Measurements from ENCODE around the gene SYTL2. TPM values are rescaled to one million over a fixed set of nuclear protein-coding genes. Genes with fewer than 3 reads are reported as not detected.

The SYTL2 gene
- total and polyA plus RNA-seq, 4 donors, result 29.2 to 57.4 (median 48.5) TPM

DNA sequence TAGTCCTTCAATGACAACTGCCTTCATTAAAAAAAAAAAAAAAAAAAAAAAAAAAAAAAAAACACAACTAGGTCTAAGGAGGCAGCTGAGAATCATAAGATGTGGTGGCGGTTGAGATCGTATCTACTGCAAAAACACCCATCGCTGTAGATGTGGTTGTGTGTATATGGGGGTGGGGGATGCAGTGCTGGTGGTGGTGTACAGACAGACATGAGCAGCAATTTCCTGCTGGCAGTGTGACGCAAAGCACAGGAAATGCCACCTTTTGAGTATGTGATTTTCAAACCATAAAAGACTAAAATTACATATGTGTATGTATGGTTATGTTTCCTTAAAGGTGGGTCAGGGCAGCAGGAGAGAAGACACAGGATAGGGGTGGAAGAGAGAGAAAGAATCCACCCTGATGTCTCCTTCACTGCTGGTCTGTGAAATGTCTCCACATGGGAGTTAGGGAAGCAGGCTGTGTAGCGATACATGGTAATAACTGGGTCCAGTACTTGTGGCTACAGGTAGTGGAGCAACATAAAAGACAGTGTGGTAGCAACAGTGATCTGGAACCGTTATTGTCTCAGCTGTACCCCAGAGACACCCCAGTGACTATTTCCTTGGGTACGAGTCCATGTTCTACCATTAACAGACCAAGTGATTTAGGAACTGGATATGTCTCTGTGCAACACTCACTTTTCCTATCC, 57.9 kb downstream of the SYTL2 start:
- Histone ChIP-seq H3K9me3 (ENCODE audit: control insufficient read depth, low read length) (no peaks in the 10 kb centered on the region), H3K27ac (ENCODE audit: low read depth in 1 of 2, low read length in 2 of 2) (no peak overlapping the region), H3K4me3 (ENCODE audit: low read length in 2 of 2) (no peak overlapping the region), H3K36me3 (ENCODE audit: control insufficient read depth in 1 of 2, insufficient read depth in 2 of 2, low read length in 1 of 2) (no peaks in the 10 kb centered on the region), H3K27me3 (ENCODE audit: control insufficient read depth in 1 of 2, insufficient read depth in 2 of 2, low read length in 1 of 2) (no peaks in the 10 kb centered on the region), H3K4me1 (ENCODE audit: control insufficient read depth in 1 of 2, insufficient read depth in 2 of 2, low read length in 2 of 2) (peaks cover 0 to 2% of the 10 kb centered on the region in 2 donors)
- intact Hi-C loops (cut with DNase I), result no loop called here
- no peak for ATAC-seq (ENCODE audit: low FRiP score)
- WGBS, 2 donors, result 90 to 91% methylated on average over 7 of the region's 7 CpGs
- DNase-seq, result peak in 1 of 2 donors; percentile 56

DNA sequence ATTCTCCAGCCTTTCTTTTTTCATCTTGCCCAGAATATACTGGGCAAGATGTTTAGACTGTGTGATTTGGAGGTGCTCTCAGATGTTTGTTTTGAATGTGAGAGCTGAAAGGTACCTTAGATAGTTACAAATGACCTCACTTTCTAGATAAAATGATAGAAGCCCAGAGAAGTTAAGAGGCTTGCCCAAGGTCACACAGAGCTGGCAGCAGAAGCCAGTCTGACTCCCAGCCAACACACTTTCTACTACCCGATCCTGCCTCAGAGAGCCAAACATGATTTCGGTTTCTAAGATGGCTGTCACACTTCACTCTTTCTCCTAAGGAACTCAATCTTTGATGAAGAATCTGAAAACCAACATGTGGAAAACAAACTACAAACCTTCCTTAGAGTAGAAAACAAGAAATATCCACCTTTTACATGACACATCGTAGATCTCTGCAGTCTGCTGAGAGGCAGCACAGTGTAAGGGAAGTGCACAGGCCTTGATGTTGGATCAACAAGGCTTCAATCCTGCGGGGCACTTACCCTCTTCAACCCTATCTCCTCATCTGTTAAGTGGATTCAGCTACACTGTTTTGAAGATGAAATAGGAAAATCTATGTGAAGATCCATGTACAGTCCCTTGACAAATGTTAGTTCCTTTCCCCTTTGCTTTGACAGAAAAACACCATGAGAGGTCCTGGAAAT, 58.6 kb downstream of the SYTL2 start:
- ATAC-seq (ENCODE audit: low FRiP score) (no peak), DNase-seq (no peak)
- no peaks in the 10 kb centered on the region for H3K9me3 ChIP-seq (ENCODE audit: control insufficient read depth, low read length)
- no peak overlapping the region for H3K4me3 ChIP-seq (ENCODE audit: low read length in 2 of 2)
- no peak overlapping the region for H3K27ac ChIP-seq (ENCODE audit: low read depth in 1 of 2, low read length in 2 of 2)
- no peaks in the 10 kb centered on the region for H3K4me1 ChIP-seq (ENCODE audit: control insufficient read depth in 1 of 2, insufficient read depth in 2 of 2, low read length in 2 of 2)
- 79 to 80% methylated on average over 4 of the region's 4 CpGs for WGBS, 2 donors
- H3K36me3 ChIP-seq (ENCODE audit: control insufficient read depth in 1 of 2, insufficient read depth in 2 of 2, low read length in 1 of 2), result no peaks in the 10 kb centered on the region
- intact Hi-C loops (cut with DNase I), result no loop called here
- H3K27me3 ChIP-seq (ENCODE audit: control insufficient read depth in 1 of 2, insufficient read depth in 2 of 2, low read length in 1 of 2), result no peaks in the 10 kb centered on the region

DNA sequence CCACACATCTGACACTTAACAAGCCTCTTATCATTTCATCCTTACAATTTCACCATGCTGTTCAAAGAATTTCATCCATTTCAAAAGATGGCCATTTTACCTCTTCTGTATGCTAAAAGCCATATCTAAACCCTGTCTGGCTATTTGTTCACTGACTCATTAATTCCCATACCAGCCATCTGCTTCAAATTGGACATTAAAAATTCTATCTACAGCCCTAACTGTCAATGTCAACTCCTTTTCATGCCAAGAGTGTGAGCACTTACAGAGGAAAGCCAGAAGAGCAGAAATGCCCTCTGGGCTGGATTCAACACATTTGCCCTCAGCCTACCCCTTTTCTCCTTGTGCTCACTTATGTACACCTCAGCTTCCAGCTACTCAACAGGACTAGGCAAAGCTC, 59.2 kb downstream of the SYTL2 start:
- H3K27me3 ChIP-seq (ENCODE audit: control insufficient read depth in 1 of 2, insufficient read depth in 2 of 2, low read length in 1 of 2), result no peaks in the 10 kb centered on the region
- no peaks in the 10 kb centered on the region for H3K9me3 ChIP-seq (ENCODE audit: control insufficient read depth, low read length)
- DNase-seq (no peak), ATAC-seq (ENCODE audit: low FRiP score) (no peak)
- intact Hi-C loops (cut with DNase I), result no loop called here
- no peaks in the 10 kb centered on the region for H3K36me3 ChIP-seq (ENCODE audit: control insufficient read depth in 1 of 2, insufficient read depth in 2 of 2, low read length in 1 of 2)
- H3K27ac ChIP-seq (ENCODE audit: low read depth in 1 of 2, low read length in 2 of 2), result no peak overlapping the region
- H3K4me1 ChIP-seq (ENCODE audit: control insufficient read depth in 1 of 2, insufficient read depth in 2 of 2, low read length in 2 of 2), result no peaks in the 10 kb centered on the region
- H3K4me3 ChIP-seq (ENCODE audit: low read length in 2 of 2), result no peak overlapping the region

DNA sequence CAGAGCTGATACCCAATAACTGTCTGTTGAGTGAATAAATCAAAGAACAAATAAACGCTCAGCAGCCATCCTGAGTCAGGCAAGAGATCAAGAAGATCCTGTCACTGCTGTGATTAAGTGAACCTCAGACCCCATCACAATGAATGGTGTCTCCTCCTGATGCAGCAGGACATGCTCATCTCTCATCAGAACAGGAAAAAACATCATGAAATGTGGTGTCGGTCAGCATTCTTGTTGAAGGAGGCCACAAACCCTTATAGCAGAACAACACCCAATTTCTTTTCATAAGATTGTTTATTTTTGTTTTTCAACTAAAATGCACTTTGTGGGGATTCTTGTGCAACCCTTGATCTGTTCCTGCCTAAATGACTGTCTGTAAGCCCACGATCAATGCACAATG, 60.3 kb downstream of the SYTL2 start:
- intact Hi-C loops (cut with DNase I), result no loop called here
- no peaks in the 10 kb centered on the region for H3K9me3 ChIP-seq (ENCODE audit: control insufficient read depth, low read length)
- no peak overlapping the region for H3K27ac ChIP-seq (ENCODE audit: low read depth in 1 of 2, low read length in 2 of 2)
- DNase-seq, result no peak
- no peaks in the 10 kb centered on the region for H3K4me1 ChIP-seq (ENCODE audit: control insufficient read depth in 1 of 2, insufficient read depth in 2 of 2, low read length in 2 of 2)
- H3K27me3 ChIP-seq (ENCODE audit: control insufficient read depth in 1 of 2, insufficient read depth in 2 of 2, low read length in 1 of 2), result no peaks in the 10 kb centered on the region
- no peaks in the 10 kb centered on the region for H3K36me3 ChIP-seq (ENCODE audit: control insufficient read depth in 1 of 2, insufficient read depth in 2 of 2, low read length in 1 of 2)
- no peak for ATAC-seq (ENCODE audit: low FRiP score)
- 91% methylated on average over 3 of the region's 3 CpGs for WGBS, 2 donors
- H3K4me3 ChIP-seq (ENCODE audit: low read length in 2 of 2), result no peak overlapping the region

DNA sequence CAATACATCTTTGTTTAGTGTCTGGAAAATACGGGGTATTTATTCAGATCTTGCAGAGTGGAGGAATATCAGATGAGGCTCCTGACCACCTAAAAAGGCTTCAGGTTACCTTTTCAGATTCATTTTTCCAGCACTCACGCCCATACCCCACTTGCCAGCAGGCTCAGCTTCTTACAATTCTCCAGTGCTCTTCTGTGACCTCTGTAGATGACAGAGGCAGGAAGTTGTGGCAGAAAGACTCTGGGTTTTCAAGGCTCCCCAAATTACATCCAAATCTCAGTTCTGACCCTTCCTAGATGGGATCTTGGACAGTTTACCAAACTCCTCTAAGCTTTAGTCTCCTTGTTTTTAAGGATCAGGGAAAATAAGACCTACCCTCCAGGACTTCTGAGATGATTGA, 61.1 kb downstream of the SYTL2 start:
- no peaks in the 10 kb centered on the region for H3K9me3 ChIP-seq (ENCODE audit: control insufficient read depth, low read length)
- no peaks in the 10 kb centered on the region for H3K4me1 ChIP-seq (ENCODE audit: control insufficient read depth in 1 of 2, insufficient read depth in 2 of 2, low read length in 2 of 2)
- no peaks in the 10 kb centered on the region for H3K27me3 ChIP-seq (ENCODE audit: control insufficient read depth in 1 of 2, insufficient read depth in 2 of 2, low read length in 1 of 2)
- H3K4me3 ChIP-seq (ENCODE audit: low read length in 2 of 2), result no peak overlapping the region
- DNase-seq, result no peak
- H3K36me3 ChIP-seq (ENCODE audit: control insufficient read depth in 1 of 2, insufficient read depth in 2 of 2, low read length in 1 of 2), result no peaks in the 10 kb centered on the region
- 88 to 90% methylated on average over 2 of the region's 2 CpGs for WGBS, 2 donors
- no peak for ATAC-seq (ENCODE audit: low FRiP score)
- H3K27ac ChIP-seq (ENCODE audit: low read depth in 1 of 2, low read length in 2 of 2), result no peak overlapping the region
- intact Hi-C loops (cut with DNase I), result no loop called here

DNA sequence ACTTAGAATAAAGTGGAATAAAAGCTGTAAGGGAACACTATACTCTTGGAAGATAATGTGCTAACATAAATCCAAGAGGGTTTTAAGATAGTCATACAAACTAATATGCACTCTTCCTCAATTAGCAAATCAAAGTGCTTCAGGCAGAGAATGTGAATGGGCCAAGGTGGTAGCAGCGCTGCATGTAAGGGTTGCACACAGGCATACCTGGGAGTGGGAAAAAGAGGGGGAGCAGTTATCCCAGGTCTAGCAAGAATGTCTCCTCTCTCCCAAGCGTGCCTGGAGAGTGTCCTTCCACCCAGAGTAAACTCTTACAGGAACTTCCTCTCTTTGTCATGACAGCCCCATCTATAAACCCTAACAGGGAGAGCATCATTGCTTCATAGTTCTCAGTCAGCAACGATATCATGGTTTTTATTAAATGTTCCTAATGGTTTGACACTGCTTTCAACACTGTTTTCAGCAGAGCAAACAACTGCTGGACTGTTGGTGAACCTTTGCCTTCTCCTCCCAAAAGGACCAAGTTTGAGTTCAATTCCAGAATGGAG, 61.6 kb downstream of the SYTL2 start:
- Histone ChIP-seq H3K27me3 (ENCODE audit: control insufficient read depth in 1 of 2, insufficient read depth in 2 of 2, low read length in 1 of 2) (no peaks in the 10 kb centered on the region), H3K36me3 (ENCODE audit: control insufficient read depth in 1 of 2, insufficient read depth in 2 of 2, low read length in 1 of 2) (no peaks in the 10 kb centered on the region), H3K4me3 (ENCODE audit: low read length in 2 of 2) (no peak overlapping the region), H3K4me1 (ENCODE audit: control insufficient read depth in 1 of 2, insufficient read depth in 2 of 2, low read length in 2 of 2) (no peaks in the 10 kb centered on the region), H3K27ac (ENCODE audit: low read depth in 1 of 2, low read length in 2 of 2) (no peak overlapping the region), H3K9me3 (ENCODE audit: control insufficient read depth, low read length) (no peaks in the 10 kb centered on the region)
- ATAC-seq (ENCODE audit: low FRiP score) (no peak), DNase-seq (no peak)
- intact Hi-C loops (cut with DNase I), result no loop called here
- WGBS, 2 donors, result 87 to 89% methylated on average over 3 of the region's 3 CpGs

DNA sequence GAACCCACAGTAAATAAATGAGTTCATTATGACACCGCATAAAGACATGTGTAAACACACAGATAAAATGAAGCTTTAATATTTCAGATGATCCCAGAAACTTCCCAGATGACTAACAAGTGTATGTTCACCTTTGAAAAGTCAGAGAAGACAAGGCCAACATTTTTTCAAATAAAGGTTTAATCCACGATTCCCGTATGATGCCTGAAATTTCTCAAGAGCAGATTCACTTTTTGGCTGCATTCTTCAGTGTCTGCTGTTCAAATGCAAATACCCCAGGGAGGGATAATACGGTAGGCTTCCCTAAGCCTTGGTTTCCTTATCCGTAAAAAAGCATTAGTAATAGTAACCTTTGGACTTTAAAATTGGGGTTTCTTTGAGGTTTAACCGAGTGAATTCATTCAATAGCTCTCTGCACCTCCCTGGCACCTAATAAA, 62.5 kb downstream of the SYTL2 start:
- Histone ChIP-seq H3K27me3 (ENCODE audit: control insufficient read depth in 1 of 2, insufficient read depth in 2 of 2, low read length in 1 of 2) (no peaks in the 10 kb centered on the region), H3K9me3 (ENCODE audit: control insufficient read depth, low read length) (no peaks in the 10 kb centered on the region), H3K27ac (ENCODE audit: low read depth in 1 of 2, low read length in 2 of 2) (no peak overlapping the region), H3K36me3 (ENCODE audit: control insufficient read depth in 1 of 2, insufficient read depth in 2 of 2, low read length in 1 of 2) (no peaks in the 10 kb centered on the region), H3K4me1 (ENCODE audit: control insufficient read depth in 1 of 2, insufficient read depth in 2 of 2, low read length in 2 of 2) (no peaks in the 10 kb centered on the region), H3K4me3 (ENCODE audit: low read length in 2 of 2) (no peak overlapping the region)
- ATAC-seq (ENCODE audit: low FRiP score) (no peak), DNase-seq (no peak)
- intact Hi-C loops (cut with DNase I), result no loop called here
- WGBS, 2 donors, result 92 to 93% methylated on average over 6 of the region's 6 CpGs

DNA sequence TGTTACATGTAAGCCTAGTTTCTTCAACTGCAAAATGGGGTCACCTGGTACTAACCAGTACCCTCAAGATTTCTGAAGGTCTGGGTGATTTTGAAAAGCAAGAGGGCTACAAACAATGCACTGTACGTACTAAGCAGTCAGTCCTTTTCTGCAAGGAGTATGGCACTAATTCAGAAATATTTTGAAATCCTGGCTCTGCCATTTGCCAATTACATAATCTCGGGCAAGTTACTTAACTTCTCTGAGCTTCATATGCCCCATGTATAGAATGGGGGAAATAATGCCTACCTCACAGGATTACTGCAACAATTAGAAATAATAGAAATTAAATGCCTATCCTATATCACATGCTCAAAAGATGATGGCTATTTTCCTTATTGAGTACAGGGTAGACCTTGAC, 64.3 kb downstream of the SYTL2 start:
- DNase-seq (no peak), ATAC-seq (ENCODE audit: low FRiP score) (no peak)
- H3K27ac ChIP-seq (ENCODE audit: low read depth in 1 of 2, low read length in 2 of 2), result no peak overlapping the region
- no peaks in the 10 kb centered on the region for H3K4me1 ChIP-seq (ENCODE audit: control insufficient read depth in 1 of 2, insufficient read depth in 2 of 2, low read length in 2 of 2)
- no peaks in the 10 kb centered on the region for H3K9me3 ChIP-seq (ENCODE audit: control insufficient read depth, low read length)
- no peak overlapping the region for H3K4me3 ChIP-seq (ENCODE audit: low read length in 2 of 2)
- H3K36me3 ChIP-seq (ENCODE audit: control insufficient read depth in 1 of 2, insufficient read depth in 2 of 2, low read length in 1 of 2), result no peaks in the 10 kb centered on the region
- no peaks in the 10 kb centered on the region for H3K27me3 ChIP-seq (ENCODE audit: control insufficient read depth in 1 of 2, insufficient read depth in 2 of 2, low read length in 1 of 2)
- intact Hi-C loops (cut with DNase I), result no loop called here
- 28 to 33% methylated on average over 2 of the region's 2 CpGs for WGBS, 2 donors

DNA sequence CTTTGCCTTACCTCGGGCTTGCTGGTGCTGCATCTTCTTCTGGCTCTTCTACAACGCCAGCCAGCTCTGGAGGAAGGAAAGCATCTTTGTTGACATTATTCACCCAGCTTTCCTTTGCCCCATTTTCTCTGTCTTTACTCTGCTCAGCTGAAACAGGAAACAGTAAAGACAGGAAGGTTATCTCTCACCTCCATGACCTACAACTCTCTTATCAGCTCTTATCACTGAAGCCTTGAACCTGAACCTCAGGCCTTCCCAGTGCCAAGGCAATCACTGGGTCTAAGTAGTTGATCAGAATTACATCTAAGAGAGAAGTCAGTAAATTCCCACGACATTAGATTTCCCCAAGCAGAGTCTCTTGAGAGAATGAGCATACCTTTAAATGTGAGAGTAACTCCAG, 65.3 kb downstream of the SYTL2 start:
- Histone ChIP-seq H3K27me3 (ENCODE audit: control insufficient read depth in 1 of 2, insufficient read depth in 2 of 2, low read length in 1 of 2) (no peaks in the 10 kb centered on the region), H3K4me3 (ENCODE audit: low read length in 2 of 2) (no peak overlapping the region), H3K9me3 (ENCODE audit: control insufficient read depth, low read length) (no peaks in the 10 kb centered on the region), H3K36me3 (ENCODE audit: control insufficient read depth in 1 of 2, insufficient read depth in 2 of 2, low read length in 1 of 2) (no peaks in the 10 kb centered on the region), H3K27ac (ENCODE audit: low read depth in 1 of 2, low read length in 2 of 2) (no peak overlapping the region), H3K4me1 (ENCODE audit: control insufficient read depth in 1 of 2, insufficient read depth in 2 of 2, low read length in 2 of 2) (no peaks in the 10 kb centered on the region)
- WGBS, 2 donors, result 81 to 93% methylated on average over 3 of the region's 3 CpGs
- ATAC-seq (ENCODE audit: low FRiP score), result no peak
- intact Hi-C loops (cut with DNase I), result no loop called here
- no peak for DNase-seq

Data from aorta (tissue), 5 donors.